Suprapubic skin (tissue), 4 donors: Measurements from ENCODE around the gene OS9. TPM values are rescaled to one million over a fixed set of nuclear protein-coding genes. Genes with fewer than 3 reads are reported as not detected.
"Not testable (repeated sequence)": the region's sequence is repeated elsewhere in the genome, so short reads cannot be mapped to it uniquely, and the experiment has no call there.

Experiments used
- DNase-seq, 2 donors: peaks; one replicate each; pipeline ENCODE4 v3.0.0-alpha.2; 2019; ENCODE audit warnings: low spot score in 2 of 2
- H3K27ac ChIP-seq: fragments of 200-600 bp; sonication (generic); one replicate; pipeline ENCODE4 v1.5.1; 2019
- H3K27me3 ChIP-seq: fragments of 200-600 bp; sonication (generic); one replicate; pipeline ENCODE4 v1.5.1; 2019
- H3K36me3 ChIP-seq: fragments of 200-600 bp; sonication (generic); one replicate; pipeline ENCODE4 v1.5.1; 2019
- H3K4me1 ChIP-seq: fragments of 200-600 bp; sonication (generic); one replicate; pipeline ENCODE4 v1.5.1; 2019
- H3K4me3 ChIP-seq: fragments of 200-600 bp; sonication (generic); one replicate; pipeline ENCODE4 v1.5.1; 2019; ENCODE audit warnings: mild to moderate bottlenecking
- H3K9me3 ChIP-seq: fragments of 200-600 bp; sonication (generic); one replicate; pipeline ENCODE4 v1.5.1; 2019
- EP300 ChIP-seq: sonication (generic); formaldehyde crosslinking; IDR thresholded peaks from one replicate; pipeline ENCODE4 v1.6.1; 2017; ENCODE audit warnings: antibody characterized with exemption
- POLR2A ChIP-seq, 2 donors: fragments of 450-650 bp; IDR thresholded peaks; one replicate each; pipeline ENCODE4 v1.6.1; 2017; ENCODE audit warnings: antibody characterized with exemption in 2 of 2, mild to moderate bottlenecking in 2 of 2, moderate library complexity in 2 of 2
- POLR2AphosphoS5 ChIP-seq, 3 donors: sonication (generic); formaldehyde crosslinking; IDR thresholded peaks; one replicate each; pipeline ENCODE4 v1.6.1; 2017; ENCODE audit warnings: antibody characterized with exemption in 3 of 3
- WGBS: methylation state at CpG from one replicate; pipeline ENCODE4 v1.1.5; 2018; 5-methylcytosine and 5-hydroxymethylcytosine counted together
- total RNA-seq, 4 donors: library from RNA; depleted of rRNA; stranded (reverse); fragments of >200 nt; gene quantifications; one replicate each; pipeline ENCODE4 v1.1.0, GENCODE V29; 2016
- TF ChIP-seq, protein P1 (sequence below), 2 donors: fragments of 200-600 bp in 1 of 2; fragments of 450-650 bp in 1 of 2; sonication (generic) in 1 of 2; IDR thresholded peaks; one replicate each; pipeline ENCODE4 v1.5.1; 2016 to 2019; ENCODE audit warnings: antibody characterized with exemption in 2 of 2, mild to moderate bottlenecking in 1 of 2, moderate library complexity in 1 of 2

The OS9 gene
- total RNA-seq, 4 donors from 2014 or later, result 165 to 282 (median 236) TPM

DNA sequence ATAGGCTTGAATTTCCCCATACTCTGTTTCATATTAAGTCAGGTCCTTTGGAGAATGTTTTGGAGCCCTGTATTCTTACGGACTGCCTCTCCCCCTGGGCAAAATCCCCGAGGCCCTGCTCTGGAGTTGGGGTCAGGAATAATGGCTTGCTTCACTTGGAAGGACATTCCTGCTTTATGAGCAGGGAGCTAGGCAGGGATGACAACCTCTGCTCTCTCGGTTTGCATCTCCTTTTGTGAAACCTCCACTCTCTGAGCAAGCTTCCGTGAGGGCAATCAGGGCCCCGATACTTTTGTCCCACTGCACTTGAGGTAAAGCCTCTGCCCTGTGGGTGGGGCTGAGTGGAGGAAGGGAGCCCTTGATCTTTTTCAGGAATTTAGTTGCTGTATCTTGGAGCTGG, 19.3 kb downstream of the OS9 start:
- TF ChIP-seq POLR2A (IDR thresholded peaks at IDR 0.05), result no peak
- TF ChIP-seq POLR2AphosphoS5 (IDR thresholded peaks at IDR 0.05), result no peak
- TF ChIP-seq, protein P1, sequence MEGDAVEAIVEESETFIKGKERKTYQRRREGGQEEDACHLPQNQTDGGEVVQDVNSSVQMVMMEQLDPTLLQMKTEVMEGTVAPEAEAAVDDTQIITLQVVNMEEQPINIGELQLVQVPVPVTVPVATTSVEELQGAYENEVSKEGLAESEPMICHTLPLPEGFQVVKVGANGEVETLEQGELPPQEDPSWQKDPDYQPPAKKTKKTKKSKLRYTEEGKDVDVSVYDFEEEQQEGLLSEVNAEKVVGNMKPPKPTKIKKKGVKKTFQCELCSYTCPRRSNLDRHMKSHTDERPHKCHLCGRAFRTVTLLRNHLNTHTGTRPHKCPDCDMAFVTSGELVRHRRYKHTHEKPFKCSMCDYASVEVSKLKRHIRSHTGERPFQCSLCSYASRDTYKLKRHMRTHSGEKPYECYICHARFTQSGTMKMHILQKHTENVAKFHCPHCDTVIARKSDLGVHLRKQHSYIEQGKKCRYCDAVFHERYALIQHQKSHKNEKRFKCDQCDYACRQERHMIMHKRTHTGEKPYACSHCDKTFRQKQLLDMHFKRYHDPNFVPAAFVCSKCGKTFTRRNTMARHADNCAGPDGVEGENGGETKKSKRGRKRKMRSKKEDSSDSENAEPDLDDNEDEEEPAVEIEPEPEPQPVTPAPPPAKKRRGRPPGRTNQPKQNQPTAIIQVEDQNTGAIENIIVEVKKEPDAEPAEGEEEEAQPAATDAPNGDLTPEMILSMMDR (IDR thresholded peaks at IDR 0.05), result no peak
- no peak for TF ChIP-seq EP300

DNA sequence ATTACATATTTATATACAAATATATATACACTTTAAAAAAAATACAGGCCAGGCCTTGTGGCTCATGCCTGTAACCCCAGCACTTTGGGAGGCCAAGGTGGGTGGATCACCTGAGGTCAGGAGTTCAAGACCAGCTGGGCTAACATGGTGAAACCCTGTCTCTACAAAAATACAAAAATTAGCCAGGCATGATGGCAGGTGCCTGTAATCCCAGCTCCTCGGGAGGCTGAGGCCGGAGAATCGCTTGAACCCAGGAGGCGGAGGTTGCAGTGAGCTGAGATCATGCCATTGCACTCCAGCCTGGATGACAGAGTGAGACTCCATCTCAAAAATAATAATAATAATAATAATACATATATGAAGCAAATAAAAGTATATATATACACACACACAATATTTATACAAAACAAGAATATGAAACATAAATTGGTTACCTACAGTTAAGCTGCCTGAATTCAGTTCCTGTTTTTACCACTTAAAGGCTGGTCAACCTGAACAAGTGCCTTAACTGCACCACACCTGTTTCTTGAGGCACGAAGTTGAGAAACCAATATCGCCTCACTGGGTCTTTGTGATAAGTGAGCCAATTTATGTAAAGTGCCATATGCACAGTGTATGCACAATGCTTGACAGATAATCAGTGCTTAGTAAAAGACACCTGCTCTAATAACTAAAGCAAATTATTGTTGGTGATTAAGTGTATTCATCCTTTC, 21.3 kb downstream of the OS9 start:
- not testable (repeated sequence) for H3K27ac ChIP-seq, H3K4me3 ChIP-seq, H3K4me1 ChIP-seq, H3K27me3 ChIP-seq, DNase-seq, H3K9me3 ChIP-seq
- WGBS, result 96% methylated on average over 6 of the region's 6 CpGs
- peaks cover 72% of the 10 kb centered on the region for H3K36me3 ChIP-seq

More for the DNA sequence above, 19.3 kb downstream of the OS9 start:
- H3K36me3 ChIP-seq, result peaks cover 52% of the 10 kb centered on the region
- no peaks in the 10 kb centered on the region for H3K4me1 ChIP-seq
- WGBS, result 90% methylated on average over 5 of the region's 5 CpGs
- H3K27ac ChIP-seq, result no peak overlapping the region
- no peak overlapping the region for H3K4me3 ChIP-seq
- H3K27me3 ChIP-seq, result no peaks in the 10 kb centered on the region
- no peak for DNase-seq
- H3K9me3 ChIP-seq, result no peaks in the 10 kb centered on the region

DNA sequence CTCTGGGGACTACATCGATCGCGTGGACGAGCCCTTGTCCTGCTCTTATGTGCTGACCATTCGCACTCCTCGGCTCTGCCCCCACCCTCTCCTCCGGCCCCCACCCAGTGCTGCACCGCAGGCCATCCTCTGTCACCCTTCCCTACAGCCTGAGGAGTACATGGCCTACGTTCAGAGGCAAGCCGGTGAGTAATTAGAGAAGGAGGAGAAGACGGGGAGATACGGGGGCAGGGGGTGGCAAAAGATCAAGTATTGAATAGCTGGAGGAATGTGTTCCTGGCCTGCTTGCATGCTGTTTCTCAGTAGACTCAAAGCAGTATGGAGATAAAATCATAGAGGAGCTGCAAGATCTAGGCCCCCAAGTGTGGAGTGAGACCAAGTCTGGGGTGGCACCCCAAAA, 21.9 kb downstream of the OS9 start:
- DNase-seq, result no peak
- Histone ChIP-seq H3K4me3 (no peak overlapping the region), H3K4me1 (no peaks in the 10 kb centered on the region), H3K27me3 (no peaks in the 10 kb centered on the region), H3K36me3 (peaks cover 78% of the 10 kb centered on the region), H3K9me3 (no peaks in the 10 kb centered on the region), H3K27ac (no peak overlapping the region)
- TF ChIP-seq EP300 (no peak), POLR2A (IDR thresholded peaks at IDR 0.05) (no peak), POLR2AphosphoS5 (IDR thresholded peaks at IDR 0.05) (no peak)
- TF ChIP-seq, protein P1 (IDR thresholded peaks at IDR 0.05), result no peak
- WGBS, result 95% methylated on average over 12 of the region's 12 CpGs

DNA sequence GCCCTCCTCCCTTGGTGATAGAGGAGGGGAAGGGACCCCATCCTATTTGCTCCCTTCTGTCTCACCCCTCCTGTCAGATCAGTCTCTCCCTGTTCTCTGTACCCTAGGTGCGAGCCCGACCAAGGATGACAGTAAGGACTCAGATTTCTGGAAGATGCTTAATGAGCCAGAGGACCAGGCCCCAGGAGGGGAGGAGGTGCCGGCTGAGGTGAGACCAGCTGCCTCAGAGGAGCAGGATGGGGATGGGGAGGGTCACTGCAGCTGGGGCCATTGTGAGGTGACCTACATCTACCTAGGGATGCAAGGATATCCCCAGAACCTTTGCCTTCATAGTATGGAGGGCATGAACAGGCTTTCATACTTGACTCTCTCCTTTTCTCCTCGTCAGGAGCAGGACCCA, 22.4 kb downstream of the OS9 start:
- H3K4me3 ChIP-seq, result no peak overlapping the region
- no peaks in the 10 kb centered on the region for H3K4me1 ChIP-seq
- WGBS, result 87% methylated on average over 4 of the region's 4 CpGs
- peaks cover 83% of the 10 kb centered on the region for H3K36me3 ChIP-seq
- DNase-seq, result no peak
- no peak overlapping the region for H3K27ac ChIP-seq
- H3K9me3 ChIP-seq, result no peaks in the 10 kb centered on the region
- H3K27me3 ChIP-seq, result no peaks in the 10 kb centered on the region
- TF ChIP-seq, protein P1 (IDR thresholded peaks at IDR 0.05), result no peak
- TF ChIP-seq EP300, result no peak
- TF ChIP-seq POLR2AphosphoS5 (IDR thresholded peaks at IDR 0.05), result no peak
- no peak for TF ChIP-seq POLR2A (IDR thresholded peaks at IDR 0.05)

DNA sequence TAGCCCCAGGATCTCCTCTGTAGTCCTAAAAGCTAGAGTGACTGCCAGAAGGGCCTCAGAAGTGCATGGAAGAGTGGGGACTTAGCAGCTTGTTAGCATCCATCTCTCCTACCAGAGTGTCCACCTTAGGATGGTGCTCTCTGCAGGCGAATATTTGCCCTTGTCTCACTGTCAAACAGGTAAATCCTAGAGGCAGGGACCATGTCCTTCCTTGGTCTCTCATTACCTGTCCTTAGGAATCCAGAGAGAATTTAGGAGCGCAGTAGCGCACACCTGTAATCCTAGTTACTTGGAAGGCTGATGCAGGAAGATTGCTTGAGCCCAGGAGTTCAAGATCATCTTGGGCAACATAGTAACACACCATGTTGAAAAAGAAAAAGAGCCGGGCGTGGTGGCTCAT, 23.2 kb downstream of the OS9 start:
- TF ChIP-seq POLR2A (IDR thresholded peaks at IDR 0.05), result no peak
- no peak for TF ChIP-seq POLR2AphosphoS5 (IDR thresholded peaks at IDR 0.05)
- no peak for TF ChIP-seq EP300
- TF ChIP-seq, protein P1 (IDR thresholded peaks at IDR 0.05), result no peak
- no peak overlapping the region for H3K27ac ChIP-seq
- 93% methylated on average over 5 of the region's 5 CpGs for WGBS
- no peaks in the 10 kb centered on the region for H3K27me3 ChIP-seq
- no peak overlapping the region for H3K4me3 ChIP-seq
- DNase-seq, result no peak
- no peaks in the 10 kb centered on the region for H3K4me1 ChIP-seq
- peaks cover 83% of the 10 kb centered on the region for H3K36me3 ChIP-seq
- no peaks in the 10 kb centered on the region for H3K9me3 ChIP-seq
